Hepatocyte (in vitro differentiated cells): Measurements from ENCODE around the gene TFCP2L1.

ENCODE experiments used
- EZH2 ChIP-seq: fragments of 200-600 bp; sonication (generic); IDR thresholded peaks from 2 replicates; pipeline ENCODE4 v1.6.1; 2016; ENCODE audit warnings: antibody characterized with exemption, mild to moderate bottlenecking, borderline replicate concordance
- TF ChIP-seq, protein P1 (sequence below): fragments of 200-600 bp; sonication (generic); IDR thresholded peaks from 2 replicates; pipeline ENCODE4 v1.5.1; 2016; ENCODE audit warnings: antibody characterized with exemption, mild to moderate bottlenecking; ENCODE audit not compliant: poor library complexity

DNA sequence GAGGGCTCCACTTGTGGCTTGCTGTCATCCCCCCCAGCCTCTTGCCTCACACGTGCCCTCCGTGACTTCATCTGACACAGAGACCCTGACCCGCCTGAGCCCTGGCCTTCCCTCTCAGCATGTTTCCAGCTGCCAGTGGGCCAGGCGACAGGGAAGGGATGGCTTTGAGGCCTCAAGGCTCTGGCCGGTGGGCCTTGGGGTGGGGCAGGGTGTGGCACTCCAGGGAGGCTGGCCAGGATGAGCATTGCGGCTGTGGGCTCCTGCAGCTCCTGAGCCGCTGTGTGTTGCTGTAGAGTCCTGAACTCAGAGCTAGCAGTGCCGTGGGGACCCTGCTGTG is 85.0 kb downstream of the TFCP2L1 start:
- TF ChIP-seq, protein P1, sequence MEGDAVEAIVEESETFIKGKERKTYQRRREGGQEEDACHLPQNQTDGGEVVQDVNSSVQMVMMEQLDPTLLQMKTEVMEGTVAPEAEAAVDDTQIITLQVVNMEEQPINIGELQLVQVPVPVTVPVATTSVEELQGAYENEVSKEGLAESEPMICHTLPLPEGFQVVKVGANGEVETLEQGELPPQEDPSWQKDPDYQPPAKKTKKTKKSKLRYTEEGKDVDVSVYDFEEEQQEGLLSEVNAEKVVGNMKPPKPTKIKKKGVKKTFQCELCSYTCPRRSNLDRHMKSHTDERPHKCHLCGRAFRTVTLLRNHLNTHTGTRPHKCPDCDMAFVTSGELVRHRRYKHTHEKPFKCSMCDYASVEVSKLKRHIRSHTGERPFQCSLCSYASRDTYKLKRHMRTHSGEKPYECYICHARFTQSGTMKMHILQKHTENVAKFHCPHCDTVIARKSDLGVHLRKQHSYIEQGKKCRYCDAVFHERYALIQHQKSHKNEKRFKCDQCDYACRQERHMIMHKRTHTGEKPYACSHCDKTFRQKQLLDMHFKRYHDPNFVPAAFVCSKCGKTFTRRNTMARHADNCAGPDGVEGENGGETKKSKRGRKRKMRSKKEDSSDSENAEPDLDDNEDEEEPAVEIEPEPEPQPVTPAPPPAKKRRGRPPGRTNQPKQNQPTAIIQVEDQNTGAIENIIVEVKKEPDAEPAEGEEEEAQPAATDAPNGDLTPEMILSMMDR: no peak
- no peak for TF ChIP-seq EZH2
